H9 (cell line): ENCODE results near the gene MAMDC4. TPM values are rescaled to one million over a fixed set of nuclear protein-coding genes. Genes with fewer than 3 reads are reported as not detected.

ENCODE experiments used
- DNase-seq: peaks from one replicate; pipeline ENCODE4 v3.0.0-alpha.2; 2017
- H2AFZ ChIP-seq: one replicate; pipeline ENCODE4 v1.6.1; 2013; ENCODE audit warnings: mild to moderate bottlenecking, low read length, control low read depth, moderate library complexity
- H2AK5ac ChIP-seq: 2 replicates; pipeline ENCODE4 v1.6.1; 2013; ENCODE audit warnings: low read length, control low read depth, mixed read lengths; ENCODE audit not compliant: insufficient read length
- H2BK120ac ChIP-seq: one replicate; pipeline ENCODE4 v1.6.1; 2013; ENCODE audit warnings: low read depth, mild to moderate bottlenecking, low read length, control low read depth, inconsistent platforms; ENCODE audit not compliant: poor library complexity, severe bottlenecking
- H2BK12ac ChIP-seq: 2 replicates; pipeline ENCODE4 v1.6.1; 2013; ENCODE audit warnings: low read length, control low read depth, mixed read lengths, low read depth; ENCODE audit not compliant: insufficient read length
- H2BK15ac ChIP-seq: 2 replicates; pipeline ENCODE4 v1.6.1; 2013; ENCODE audit warnings: low read depth, low read length, control low read depth
- H2BK20ac ChIP-seq: one replicate; pipeline ENCODE4 v1.6.1; 2013; ENCODE audit warnings: low read depth, mild to moderate bottlenecking, low read length, control low read depth, inconsistent platforms; ENCODE audit not compliant: poor library complexity, severe bottlenecking
- H2BK5ac ChIP-seq: 2 replicates; pipeline ENCODE4 v1.6.1; 2013; ENCODE audit warnings: low read length, control low read depth, mixed read lengths; ENCODE audit not compliant: insufficient read length
- H3K14ac ChIP-seq: 2 replicates; pipeline ENCODE4 v1.6.1; 2013; ENCODE audit warnings: low read length, control low read depth; ENCODE audit not compliant: insufficient read depth
- H3K18ac ChIP-seq: 2 replicates; pipeline ENCODE4 v1.6.1; 2013; ENCODE audit warnings: low read depth, mild to moderate bottlenecking, mixed read lengths, low read length, control low read depth; ENCODE audit not compliant: insufficient read length
- H3K23ac ChIP-seq: 2 replicates; pipeline ENCODE4 v1.6.1; 2013; ENCODE audit warnings: low read length, control low read depth, mixed read lengths, low read depth; ENCODE audit not compliant: insufficient read length
- H3K23me2 ChIP-seq: 2 replicates; pipeline ENCODE4 v1.6.1; 2013; ENCODE audit warnings: low read depth, mild to moderate bottlenecking, mixed read lengths, low read length, control low read depth; ENCODE audit not compliant: insufficient read length, poor library complexity, severe bottlenecking
- H3K27ac ChIP-seq: 2 replicates; pipeline ENCODE4 v1.5.1; 2013; ENCODE audit warnings: low read length, control low read depth, mixed read lengths, low read depth; ENCODE audit not compliant: insufficient read length
- H3K27me3 ChIP-seq: 2 replicates; pipeline ENCODE4 v1.6.1; 2013; ENCODE audit warnings: low read length, control low read depth, inconsistent platforms; ENCODE audit not compliant: insufficient read depth
- H3K4ac ChIP-seq: 2 replicates; pipeline ENCODE4 v1.6.1; 2013; ENCODE audit warnings: low read depth, mild to moderate bottlenecking, control low read depth, inconsistent platforms, low read length, moderate library complexity
- H3K4me1 ChIP-seq: 2 replicates; pipeline ENCODE4 v1.6.1; 2013; ENCODE audit warnings: low read length, control low read depth, inconsistent platforms; ENCODE audit not compliant: insufficient read depth
- H3K4me2 ChIP-seq: 2 replicates; pipeline ENCODE4 v1.6.1; 2013; ENCODE audit warnings: low read length, control low read depth, mixed read lengths; ENCODE audit not compliant: insufficient read length, insufficient read depth
- H3K56ac ChIP-seq: 2 replicates; pipeline ENCODE4 v1.6.1; 2013; ENCODE audit warnings: low read depth, mild to moderate bottlenecking, mixed read lengths, low read length, control low read depth; ENCODE audit not compliant: insufficient read length
- H3K79me1 ChIP-seq: 2 replicates; pipeline ENCODE4 v1.6.1; 2013; ENCODE audit warnings: low read depth, mild to moderate bottlenecking, moderate library complexity, low read length, control low read depth, inconsistent platforms; ENCODE audit not compliant: insufficient read depth, poor library complexity, severe bottlenecking
- H3K79me2 ChIP-seq: 2 replicates; pipeline ENCODE4 v1.6.1; 2013; ENCODE audit warnings: low read length, control low read depth, inconsistent platforms; ENCODE audit not compliant: insufficient read depth
- H3K9ac ChIP-seq: 2 replicates; pipeline ENCODE4 v1.6.1; 2013; ENCODE audit warnings: low read length, control low read depth, mixed read lengths; ENCODE audit not compliant: insufficient read length; ENCODE audit errors: extremely low read depth
- H3K9me3 ChIP-seq: one replicate; pipeline ENCODE4 v1.6.1; 2013; ENCODE audit warnings: low read depth, low read length, inconsistent platforms; ENCODE audit not compliant: control insufficient read depth
- H3T11ph ChIP-seq: one replicate; pipeline ENCODE4 v1.6.1; 2013; ENCODE audit warnings: mild to moderate bottlenecking, low read length, control low read depth, inconsistent platforms
- H4K20me1 ChIP-seq: one replicate; pipeline ENCODE4 v1.6.1; 2013; ENCODE audit not compliant: control insufficient read depth, insufficient read length, insufficient read depth
- H4K5ac ChIP-seq: 2 replicates; pipeline ENCODE4 v1.6.1; 2013; ENCODE audit warnings: low read depth, mild to moderate bottlenecking, mixed read lengths, low read length, control low read depth; ENCODE audit not compliant: insufficient read length
- H4K8ac ChIP-seq: replicated peaks from 2 replicates; pipeline ENCODE4 v1.6.1; 2013; ENCODE audit warnings: low read length, control low read depth, mixed read lengths, low read depth; ENCODE audit not compliant: insufficient read length
- H4K91ac ChIP-seq: 2 replicates; pipeline ENCODE4 v1.6.1; 2013; ENCODE audit warnings: low read depth, mild to moderate bottlenecking, moderate library complexity, mixed read lengths, low read length, control low read depth; ENCODE audit not compliant: insufficient read length
- H3K27ac Mint-ChIP-seq, 3 experiments: 2 replicates in 2 of 3; 3 replicates in 1 of 3; pipeline ENCODE4 v1.8.0; 2020 to 2021; ENCODE audit warnings: mixed read lengths in 3 of 3, mild to moderate bottlenecking in 1 of 3, moderate library complexity in 1 of 3
- H3K27me3 Mint-ChIP-seq: 2 replicates; pipeline ENCODE4 v1.8.0; 2021; ENCODE audit warnings: low read depth, mild to moderate bottlenecking, moderate library complexity, mixed read lengths
- H3K36me3 Mint-ChIP-seq, 3 experiments: 2 replicates in 2 of 3; 3 replicates in 1 of 3; pipeline ENCODE4 v1.8.0; 2020 to 2021; ENCODE audit warnings: low read depth in 3 of 3, mixed read lengths in 3 of 3; ENCODE audit not compliant: insufficient read depth in 1 of 3
- H3K4me1 Mint-ChIP-seq, 2 experiments: 2 replicates each; pipeline ENCODE4 v1.8.0; 2020; ENCODE audit warnings: mixed read lengths in 2 of 2
- H3K4me3 Mint-ChIP-seq, 2 experiments: 2 replicates in 1 of 2; 3 replicates in 1 of 2; pipeline ENCODE4 v1.8.0; 2020 to 2021; ENCODE audit warnings: mild to moderate bottlenecking in 2 of 2, mixed read lengths in 2 of 2, moderate library complexity in 1 of 2
- H3K9me3 Mint-ChIP-seq, 2 experiments: 2 replicates in 1 of 2; 3 replicates in 1 of 2; pipeline ENCODE4 v1.8.0; 2020; ENCODE audit warnings: mild to moderate bottlenecking in 2 of 2, mixed read lengths in 2 of 2, moderate library complexity in 1 of 2
- CTCF ChIP-seq: fragments of 200-600 bp; sonication (generic); conservative IDR thresholded peaks from 3 replicates; pipeline ENCODE4 v1.8.0; 2021; ENCODE audit warnings: antibody characterized with exemption, mild to moderate bottlenecking
- WGBS: extraction: QIAGEN DNeasy Blood & Tissue Kit; methylation state at CpG from one replicate; pipeline ENCODE4 v1.1.7; 2013; ENCODE audit warnings: missing lambda C conversion rate, low lambda C conversion rate, mixed read lengths; ENCODE audit not compliant: insufficient read length; ENCODE audit errors: extremely low coverage; 5-methylcytosine and 5-hydroxymethylcytosine counted together
- total RNA-seq: library from RNA; stranded (reverse); gene quantifications from 2 replicates; pipeline ENCODE4 v1.2.1, GENCODE V29; 2021

Gene MAMDC4
- total RNA-seq, 1 experiment from 2014 or later = 9.2 TPM

- WGBS = no CpG with 5 or more reads among the region's 18 CpGs
- H3K18ac ChIP-seq = no peak overlapping the region
- H2BK120ac ChIP-seq = no peak overlapping the region
- no peak overlapping the region for H4K91ac ChIP-seq
- peak overlapping the region; percentile 63 to 81; a peak in 4 of 5 replicates for H3K4me3 Mint-ChIP-seq
- peaks cover 21 to 47% (median 44%) of the 10 kb centered on the region in 3 experiments for H3K36me3 Mint-ChIP-seq
- H3K9ac ChIP-seq = no peak overlapping the region
- no peak for TF ChIP-seq CTCF
- no peaks in the 10 kb centered on the region for H4K20me1 ChIP-seq
- no peak overlapping the region for H2BK15ac ChIP-seq
- no peak overlapping the region for H3K56ac ChIP-seq
- no peak overlapping the region for H2AFZ ChIP-seq
- peaks cover 5 to 6% of the 10 kb centered on the region in 2 experiments for H3K4me1 Mint-ChIP-seq
- no peak overlapping the region for H4K5ac ChIP-seq
- no peak overlapping the region for H2AK5ac ChIP-seq
- no peak overlapping the region for H2BK5ac ChIP-seq
- H3K27me3 Mint-ChIP-seq = peaks cover 18% of the 10 kb centered on the region
- H3T11ph ChIP-seq = no peak overlapping the region
- H2BK20ac ChIP-seq = no peak overlapping the region
- H3K9me3 ChIP-seq = peaks cover 5% of the 10 kb centered on the region
- no peak overlapping the region for H3K27ac ChIP-seq
- H3K23ac ChIP-seq = no peak overlapping the region
- H3K4me1 ChIP-seq = 0 out of 2 replicates have a peak, but pooled peaks cover 3% of the 10 kb centered on the region
- no peak overlapping the region for H3K4ac ChIP-seq
- H3K9me3 Mint-ChIP-seq = peaks cover 40 to 57% of the 10 kb centered on the region in 2 experiments
- H3K14ac ChIP-seq = no peak overlapping the region
- DNase-seq = no peak
- no peak overlapping the region for H4K8ac ChIP-seq
- H3K27me3 ChIP-seq = no peaks in the 10 kb centered on the region
- H3K4me2 ChIP-seq = no peak overlapping the region
- no peak overlapping the region for H2BK12ac ChIP-seq
- peaks cover 4% of the 10 kb centered on the region for H3K23me2 ChIP-seq
- H3K27ac Mint-ChIP-seq = no peak overlapping the region
- peaks cover 2% of the 10 kb centered on the region; the same call in 1 of the 2 replicates for H3K79me2 ChIP-seq
- peaks cover 2% of the 10 kb centered on the region for H3K79me1 ChIP-seq
These were observed 15.8 kb downstream of the MAMDC4 start for GRCh38 chr9:136867917-136868316.
